ENCODE measurements around the gene VPS35L. TPM values are rescaled to one million over a fixed set of nuclear protein-coding genes. Genes with fewer than 3 reads are reported as not detected.
"Not testable (repeated sequence)": the region's sequence is repeated elsewhere in the genome, so short reads cannot be mapped to it uniquely, and the experiment has no call there.

Gene VPS35L
- total RNA-seq, 1 experiment from 2014 or later = 55.5 TPM

DNA sequence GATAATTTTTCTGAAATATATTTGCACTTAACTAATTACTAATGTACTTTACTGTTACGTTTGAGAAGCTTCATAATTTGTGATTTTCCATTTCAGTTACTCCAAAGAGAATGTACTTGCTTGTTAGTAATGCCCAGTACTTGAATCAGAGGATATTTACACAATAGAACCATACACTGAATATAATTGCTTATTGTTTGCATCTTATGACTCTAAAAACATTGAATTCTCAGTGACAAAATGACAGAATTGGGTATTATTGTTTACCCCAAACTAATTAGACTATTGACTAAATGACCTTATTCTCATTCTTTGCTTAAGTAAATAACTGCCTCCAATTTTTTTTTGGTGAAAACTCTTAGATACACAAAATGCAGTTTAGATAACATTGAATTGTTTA, 22.9 kb upstream of the VPS35L start:
- intact Hi-C loops (cut with micrococcal nuclease) = no loop called here
- Mint-ChIP-seq H3K27ac (ENCODE audit: low read depth, unreplicated experiment) (no peak overlapping the region), H3K4me1 (ENCODE audit: insufficient read depth, unreplicated experiment) (no peaks in the 10 kb centered on the region), H3K9me3 (ENCODE audit: unreplicated experiment) (no peaks in the 10 kb centered on the region), H3K27me3 (ENCODE audit: insufficient read depth, unreplicated experiment) (no peaks in the 10 kb centered on the region), H3K4me3 (ENCODE audit: unreplicated experiment) (no peak overlapping the region), H3K36me3 (ENCODE audit: insufficient read depth, unreplicated experiment) (peaks cover 54% of the 10 kb centered on the region)
- BruUV-seq (replicated peaks) = no TSS peak
- ChIA-PET CTCF (interaction anchor here (0.6 to 0.8 kb wide), 2 partner anchors 8 to 53 kb away, joined by 3 to 4 read pairs; no protein-coding TSS in a partner anchor), POLR2A (no interaction called here)
- no peak for DNase-seq (ENCODE audit: unreplicated experiment)
- TF ChIP-seq, protein P1, sequence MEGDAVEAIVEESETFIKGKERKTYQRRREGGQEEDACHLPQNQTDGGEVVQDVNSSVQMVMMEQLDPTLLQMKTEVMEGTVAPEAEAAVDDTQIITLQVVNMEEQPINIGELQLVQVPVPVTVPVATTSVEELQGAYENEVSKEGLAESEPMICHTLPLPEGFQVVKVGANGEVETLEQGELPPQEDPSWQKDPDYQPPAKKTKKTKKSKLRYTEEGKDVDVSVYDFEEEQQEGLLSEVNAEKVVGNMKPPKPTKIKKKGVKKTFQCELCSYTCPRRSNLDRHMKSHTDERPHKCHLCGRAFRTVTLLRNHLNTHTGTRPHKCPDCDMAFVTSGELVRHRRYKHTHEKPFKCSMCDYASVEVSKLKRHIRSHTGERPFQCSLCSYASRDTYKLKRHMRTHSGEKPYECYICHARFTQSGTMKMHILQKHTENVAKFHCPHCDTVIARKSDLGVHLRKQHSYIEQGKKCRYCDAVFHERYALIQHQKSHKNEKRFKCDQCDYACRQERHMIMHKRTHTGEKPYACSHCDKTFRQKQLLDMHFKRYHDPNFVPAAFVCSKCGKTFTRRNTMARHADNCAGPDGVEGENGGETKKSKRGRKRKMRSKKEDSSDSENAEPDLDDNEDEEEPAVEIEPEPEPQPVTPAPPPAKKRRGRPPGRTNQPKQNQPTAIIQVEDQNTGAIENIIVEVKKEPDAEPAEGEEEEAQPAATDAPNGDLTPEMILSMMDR (IDR thresholded peaks at IDR 0.05; ENCODE audit: unreplicated experiment) = no peak

- ChIA-PET POLR2A (interaction anchor here (0.9 to 2.1 kb wide), 3 partner anchors 11 to 15 kb away, joined by 3 to 7 read pairs (median 3); partner anchors contain the start of gene VPS35L), CTCF (interaction anchor here (0.6 to 4.1 kb wide), 7 partner anchors 8 to 478 kb away, joined by 3 to 29 read pairs (median 3); partner anchors contain the start of gene VPS35L)
- intact Hi-C loops (cut with micrococcal nuclease) = no loop called here
- H3K9me3 Mint-ChIP-seq (ENCODE audit: unreplicated experiment) = no peaks in the 10 kb centered on the region
- no peak overlapping the region for H3K4me3 Mint-ChIP-seq (ENCODE audit: unreplicated experiment)
- peaks cover 51% of the 10 kb centered on the region for H3K36me3 Mint-ChIP-seq (ENCODE audit: insufficient read depth, unreplicated experiment)
- no peak for DNase-seq (ENCODE audit: unreplicated experiment)
- no TSS peak for BruUV-seq (replicated peaks)
- H3K4me1 Mint-ChIP-seq (ENCODE audit: insufficient read depth, unreplicated experiment) = no peaks in the 10 kb centered on the region
- TF ChIP-seq, protein P1 (IDR thresholded peaks at IDR 0.05; ENCODE audit: unreplicated experiment) = no peak
- no peaks in the 10 kb centered on the region for H3K27me3 Mint-ChIP-seq (ENCODE audit: insufficient read depth, unreplicated experiment)
- H3K27ac Mint-ChIP-seq (ENCODE audit: low read depth, unreplicated experiment) = no peak overlapping the region
Measured at GRCh38 chr16:19540241-19540970, 15.1 kb upstream of the VPS35L start.

GRCh38 chr16:19542138-19542821, 13.2 kb upstream of the VPS35L start:
- no TSS peak for BruUV-seq (replicated peaks)
- intact Hi-C loops (cut with micrococcal nuclease) = no loop called here
- no peak overlapping the region for H3K27ac Mint-ChIP-seq (ENCODE audit: low read depth, unreplicated experiment)
- no peak overlapping the region for H3K4me3 Mint-ChIP-seq (ENCODE audit: unreplicated experiment)
- no peaks in the 10 kb centered on the region for H3K4me1 Mint-ChIP-seq (ENCODE audit: insufficient read depth, unreplicated experiment)
- DNase-seq (ENCODE audit: unreplicated experiment) = no peak
- TF ChIP-seq, protein P1 (IDR thresholded peaks at IDR 0.05; ENCODE audit: unreplicated experiment) = no peak
- ChIA-PET CTCF (interaction anchor here (0.5 to 1.0 kb wide), 4 partner anchors 12 to 1141 kb away, joined by 3 to 4 read pairs (median 4); no protein-coding TSS in a partner anchor), POLR2A (no interaction called here)
- no peaks in the 10 kb centered on the region for H3K27me3 Mint-ChIP-seq (ENCODE audit: insufficient read depth, unreplicated experiment)
- H3K36me3 Mint-ChIP-seq (ENCODE audit: insufficient read depth, unreplicated experiment) = peaks cover 55% of the 10 kb centered on the region
- H3K9me3 Mint-ChIP-seq (ENCODE audit: unreplicated experiment) = no peaks in the 10 kb centered on the region

- BruUV-seq (replicated peaks); H3K4me3 Mint-ChIP-seq (ENCODE audit: unreplicated experiment); intact Hi-C loops (cut with micrococcal nuclease); H3K27ac Mint-ChIP-seq (ENCODE audit: low read depth, unreplicated experiment); POLR2A ChIA-PET; CTCF ChIA-PET; DNase-seq (ENCODE audit: unreplicated experiment); H3K9me3 Mint-ChIP-seq (ENCODE audit: unreplicated experiment); H3K4me1 Mint-ChIP-seq (ENCODE audit: insufficient read depth, unreplicated experiment); H3K27me3 Mint-ChIP-seq (ENCODE audit: insufficient read depth, unreplicated experiment): not testable (repeated sequence)
- peaks cover 57% of the 10 kb centered on the region for H3K36me3 Mint-ChIP-seq (ENCODE audit: insufficient read depth, unreplicated experiment)
Measured at GRCh38 chr16:19543278-19543996, 12.1 kb upstream of the VPS35L start.
